ENCODE results near the gene ZNF691.
"Not testable (repeated sequence)": the region's sequence is repeated elsewhere in the genome, so short reads cannot be mapped to it uniquely, and the experiment has no call there.

Gene ZNF691

DNA sequence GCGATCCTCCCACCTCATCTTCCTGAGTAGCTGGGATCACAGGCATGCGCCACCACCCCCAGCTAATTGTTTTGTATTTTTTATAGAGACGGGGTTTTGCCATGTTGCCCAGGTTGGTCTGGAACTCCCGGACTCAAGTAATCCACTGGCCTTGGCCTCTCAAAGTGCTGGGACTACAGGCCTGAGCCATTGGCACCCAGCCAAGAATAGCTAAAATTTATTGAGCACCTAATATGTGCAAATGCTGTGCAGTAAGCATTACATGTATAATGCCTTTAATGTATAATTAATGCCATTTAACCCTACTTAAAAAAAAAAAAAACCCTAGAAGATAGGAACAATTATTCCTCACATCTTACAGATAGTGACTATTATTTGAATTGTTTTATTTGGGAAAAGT, 42.9 kb downstream of the ZNF691 start:
- Histone ChIP-seq H3K27me3 (replicated peaks) (no peaks in the 10 kb centered on the region), H3K36me3 (replicated peaks) (no peaks in the 10 kb centered on the region), H3K27ac (no peak overlapping the region), H3K4me3 (ENCODE audit: low read depth, low read length) (no peak overlapping the region)
- TF ChIP-seq, protein P1, sequence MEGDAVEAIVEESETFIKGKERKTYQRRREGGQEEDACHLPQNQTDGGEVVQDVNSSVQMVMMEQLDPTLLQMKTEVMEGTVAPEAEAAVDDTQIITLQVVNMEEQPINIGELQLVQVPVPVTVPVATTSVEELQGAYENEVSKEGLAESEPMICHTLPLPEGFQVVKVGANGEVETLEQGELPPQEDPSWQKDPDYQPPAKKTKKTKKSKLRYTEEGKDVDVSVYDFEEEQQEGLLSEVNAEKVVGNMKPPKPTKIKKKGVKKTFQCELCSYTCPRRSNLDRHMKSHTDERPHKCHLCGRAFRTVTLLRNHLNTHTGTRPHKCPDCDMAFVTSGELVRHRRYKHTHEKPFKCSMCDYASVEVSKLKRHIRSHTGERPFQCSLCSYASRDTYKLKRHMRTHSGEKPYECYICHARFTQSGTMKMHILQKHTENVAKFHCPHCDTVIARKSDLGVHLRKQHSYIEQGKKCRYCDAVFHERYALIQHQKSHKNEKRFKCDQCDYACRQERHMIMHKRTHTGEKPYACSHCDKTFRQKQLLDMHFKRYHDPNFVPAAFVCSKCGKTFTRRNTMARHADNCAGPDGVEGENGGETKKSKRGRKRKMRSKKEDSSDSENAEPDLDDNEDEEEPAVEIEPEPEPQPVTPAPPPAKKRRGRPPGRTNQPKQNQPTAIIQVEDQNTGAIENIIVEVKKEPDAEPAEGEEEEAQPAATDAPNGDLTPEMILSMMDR (IDR thresholded peaks at IDR 0.05; ENCODE audit: low read depth, low read length, missing control alignments): no peak
- no peak for DNase-seq
- in situ Hi-C loops (cut with HindIII; ENCODE audit: low pct_ligation_motif_present, low sequenced_read_pairs): no loop called here

DNA sequence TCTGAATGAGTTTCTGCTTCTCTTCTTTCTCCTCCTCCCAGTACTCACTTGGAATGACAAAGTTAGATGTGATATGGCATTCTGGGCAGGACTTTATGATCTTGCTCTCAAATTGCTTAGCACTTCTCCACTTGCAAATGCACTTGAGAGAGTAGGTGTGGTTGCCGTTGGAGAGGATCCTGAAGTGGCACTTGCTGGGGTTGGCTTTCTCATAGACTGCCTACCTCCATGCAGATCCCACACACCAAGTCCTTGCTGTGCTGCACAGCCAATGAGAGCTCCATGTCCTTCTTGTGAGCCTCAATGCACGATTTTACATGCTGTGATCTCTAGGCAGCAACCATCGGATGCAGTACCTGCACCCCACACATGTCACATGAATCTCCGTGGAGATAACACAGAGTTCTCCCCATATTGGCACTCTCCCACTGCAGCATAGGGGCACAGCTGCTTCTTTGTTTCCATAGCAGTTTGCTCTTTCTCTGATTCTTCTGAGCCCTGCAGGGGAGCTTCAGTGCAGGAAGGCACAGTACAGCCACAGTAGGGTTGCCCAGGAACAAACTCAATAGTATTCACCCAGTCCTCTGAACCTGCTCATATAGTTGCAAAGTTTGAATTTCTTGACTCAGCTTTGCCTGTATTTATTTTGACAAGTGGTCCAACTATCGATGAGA, 45.2 kb downstream of the ZNF691 start:
- Histone ChIP-seq H3K27me3 (replicated peaks) (no peaks in the 10 kb centered on the region), H3K36me3 (replicated peaks) (no peaks in the 10 kb centered on the region), H3K4me3 (ENCODE audit: low read depth, low read length) (no peak overlapping the region), H3K27ac (no peak overlapping the region)
- TF ChIP-seq, protein P1 (IDR thresholded peaks at IDR 0.05; ENCODE audit: low read depth, low read length, missing control alignments): no peak
- in situ Hi-C loops (cut with HindIII; ENCODE audit: low pct_ligation_motif_present, low sequenced_read_pairs): no loop called here
- no peak for DNase-seq

DNA sequence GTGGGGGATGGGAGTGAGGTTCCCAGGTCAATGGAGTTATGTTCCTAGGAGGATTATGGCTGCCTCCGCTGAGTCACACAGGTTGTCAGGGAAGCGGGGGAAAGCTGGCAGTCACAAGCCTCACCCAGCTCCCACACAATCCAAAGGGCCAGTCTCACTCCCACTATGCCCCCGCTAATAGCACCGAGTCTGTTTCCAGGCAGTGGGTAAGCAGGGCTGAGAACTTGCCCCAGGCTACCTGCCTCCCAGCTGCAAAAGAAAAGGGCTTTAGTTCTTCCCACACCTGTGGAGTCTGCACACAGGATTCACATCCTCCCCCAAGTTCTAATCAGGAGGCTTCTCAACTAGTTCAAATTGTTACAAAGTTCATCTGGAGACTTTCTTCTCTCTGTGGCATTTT, 53.5 kb downstream of the ZNF691 start:
- H3K36me3 ChIP-seq (replicated peaks): not testable (repeated sequence)

More for the DNA sequence above, 53.5 kb downstream of the ZNF691 start:
- DNase-seq; H3K27ac ChIP-seq; H3K27me3 ChIP-seq (replicated peaks); H3K4me3 ChIP-seq (ENCODE audit: low read depth, low read length): not testable (repeated sequence)
- in situ Hi-C loops (cut with HindIII; ENCODE audit: low pct_ligation_motif_present, low sequenced_read_pairs): loop anchor here (25.0 kb wide), 1 partner anchor 162 kb away; no protein-coding TSS in a partner anchor

Data from brain microvascular endothelial cell (primary cell).